Activated CD4-positive, alpha-beta T cell treated with anti-CD3 and anti-CD28 coated beads, Interleukin-10, Interleukin-2, amounts not matched to agents 100 ng/mL and 50 ng/mL, durations not matched to agents 16 hours and 8 hours (primary cell): Measurements from ENCODE around the gene TFCP2L1.
"Not testable (repeated sequence)": the region's sequence is repeated elsewhere in the genome, so short reads cannot be mapped to it uniquely, and the experiment has no call there.

Experiments
- DNase-seq: peaks from one replicate; pipeline ENCODE4 v3.0.0-alpha.2; 2020

TFCP2L1 gene

GRCh38 chr2:121241466-121241865 lies 43.5 kb downstream of the TFCP2L1 start:
- DNase-seq: no peak

DNA sequence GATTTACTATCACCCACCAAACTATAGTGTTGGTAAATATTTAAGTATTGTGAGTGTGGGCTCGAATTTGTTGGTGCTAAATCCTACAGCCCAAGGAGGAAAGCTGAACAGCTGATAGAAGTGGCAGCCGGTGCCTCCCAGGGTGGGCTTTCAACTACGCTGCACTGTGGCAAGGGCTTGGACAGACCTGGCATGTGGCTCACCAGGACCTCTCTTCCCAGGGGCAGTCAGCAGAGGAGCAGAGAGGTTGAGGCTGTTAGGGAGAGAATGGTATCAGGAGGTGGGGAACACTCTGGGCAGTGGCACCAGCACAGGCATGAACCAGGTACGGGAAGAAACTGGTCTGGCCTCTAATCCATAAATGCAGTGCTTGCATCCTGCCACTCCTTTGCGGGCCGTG lies 44.6 kb downstream of the TFCP2L1 start:
- DNase-seq: no peak

DNA sequence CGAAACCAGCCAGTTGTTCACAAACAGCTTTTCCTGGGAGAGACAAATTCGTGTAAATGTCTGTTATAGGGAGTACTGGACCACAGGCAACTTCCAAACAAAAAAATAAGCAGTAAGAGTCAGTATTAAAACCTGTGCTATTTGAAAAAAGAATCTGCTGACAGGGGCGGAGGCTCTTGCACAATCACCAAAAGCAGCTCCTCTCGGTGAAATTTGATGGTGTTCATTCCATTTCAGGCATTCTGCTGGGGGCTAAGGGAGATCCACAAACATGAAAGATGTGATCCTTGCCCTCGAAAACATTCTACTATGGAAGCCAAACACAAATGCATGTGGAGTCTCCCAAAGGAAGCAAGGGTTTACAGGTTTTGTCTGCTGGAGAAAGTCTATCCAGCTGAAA lies 45.0 kb downstream of the TFCP2L1 start:
- no peak for DNase-seq

- DNase-seq: no peak
Measured at GRCh38 chr2:121239471-121239870, 45.5 kb downstream of the TFCP2L1 start.

DNA sequence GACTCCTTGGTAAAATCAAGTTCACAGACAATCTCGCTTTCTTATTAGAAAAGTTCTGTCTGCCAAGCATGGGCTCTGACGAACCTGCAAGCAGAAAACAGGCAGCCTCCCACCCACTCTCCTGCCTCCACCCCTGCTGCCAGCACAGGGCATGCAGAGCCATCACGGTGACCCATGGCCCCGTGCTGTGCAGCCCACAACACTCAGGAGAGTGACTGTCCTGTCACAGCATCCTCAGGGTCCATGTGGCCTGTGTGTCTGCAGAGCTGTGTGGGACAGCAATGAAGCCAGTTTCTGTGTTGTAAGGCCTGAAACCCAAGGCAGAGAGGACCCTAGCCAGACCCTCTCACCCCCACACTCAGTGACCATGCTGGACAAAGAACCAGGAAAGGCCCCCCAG lies 46.2 kb downstream of the TFCP2L1 start:
- no peak for DNase-seq

GRCh38 chr2:121237980-121238665 lies 46.9 kb downstream of the TFCP2L1 start:
- DNase-seq: no peak

DNA sequence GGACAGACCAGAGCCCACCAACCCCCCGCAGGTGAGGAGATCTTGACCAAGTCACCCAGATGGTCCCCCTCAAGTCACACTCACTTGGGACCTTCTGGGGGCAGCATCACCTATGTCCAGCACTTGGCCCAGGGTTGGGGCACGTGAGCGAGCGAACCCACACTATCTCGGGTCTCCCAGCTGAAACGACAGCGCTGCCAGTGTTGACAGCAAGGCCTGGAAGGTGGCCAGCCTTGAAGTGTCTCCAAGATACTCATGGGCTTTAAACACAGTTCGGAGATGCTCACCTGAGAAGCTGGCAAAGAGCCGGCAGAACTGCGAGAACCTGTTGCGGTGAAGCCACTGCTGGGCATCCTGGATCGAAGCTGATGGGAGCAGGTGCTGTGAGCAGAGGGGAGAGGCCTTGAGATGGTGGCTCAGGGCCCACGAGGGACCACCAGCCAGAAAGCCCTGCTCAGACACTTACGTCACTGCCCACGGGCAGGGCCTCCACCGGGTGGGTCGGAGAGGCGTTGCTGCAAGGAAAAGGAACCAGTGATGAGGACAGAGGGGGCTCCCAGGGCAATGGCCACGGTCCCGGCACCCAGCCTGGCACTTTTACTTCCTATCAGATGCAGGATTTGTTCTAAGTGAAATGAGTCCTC lies 47.5 kb downstream of the TFCP2L1 start:
- DNase-seq: no peak

- no peak for DNase-seq
Measured at GRCh38 chr2:121236650-121237180, 48.3 kb downstream of the TFCP2L1 start.

GRCh38 chr2:121236101-121236640 lies 48.8 kb downstream of the TFCP2L1 start:
- DNase-seq: no peak

DNA sequence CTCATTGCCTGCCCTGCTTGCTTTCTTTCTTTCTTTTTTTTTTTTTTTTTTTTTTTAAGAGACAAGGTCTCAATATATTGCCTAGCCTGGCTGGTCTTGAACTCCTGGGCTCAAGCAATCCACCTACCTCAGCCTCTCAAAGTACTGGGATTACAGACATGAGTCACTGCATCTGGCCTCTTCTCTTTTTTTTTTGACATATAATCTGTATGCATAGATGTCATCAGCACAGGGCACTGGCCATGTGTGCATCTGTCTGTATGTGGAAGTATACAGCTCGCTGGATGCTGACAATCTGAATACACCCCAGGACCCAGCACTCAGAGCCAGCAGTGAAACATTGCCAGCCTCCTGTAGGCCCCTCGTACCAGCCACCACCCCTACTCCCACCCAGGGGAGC lies 49.5 kb downstream of the TFCP2L1 start:
- no peak for DNase-seq

GRCh38 chr2:121234791-121235190 lies 50.2 kb downstream of the TFCP2L1 start:
- DNase-seq: no peak

DNA sequence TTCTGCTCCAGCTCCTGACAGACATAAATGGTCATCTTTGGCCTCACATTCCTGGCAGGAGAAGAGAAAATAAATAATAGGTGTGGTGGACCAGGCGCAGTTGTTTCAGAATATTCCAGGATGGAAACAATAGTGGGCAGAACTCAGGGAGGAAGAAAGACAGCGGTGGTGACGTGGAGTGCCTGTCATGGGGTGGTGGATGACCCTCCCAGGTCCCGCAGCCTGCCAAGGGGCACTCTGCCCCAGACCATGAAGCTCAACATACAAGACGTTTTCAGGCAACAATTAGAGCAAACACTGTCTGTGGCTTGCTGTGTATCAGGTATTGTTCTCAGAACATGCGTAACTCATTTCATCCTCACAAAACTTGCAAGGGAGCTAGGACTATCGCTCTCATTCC lies 50.9 kb downstream of the TFCP2L1 start:
- no peak for DNase-seq

GRCh38 chr2:121233486-121234110 lies 51.4 kb downstream of the TFCP2L1 start:
- no peak for DNase-seq

GRCh38 chr2:121232626-121233265 lies 52.3 kb downstream of the TFCP2L1 start:
- DNase-seq: no peak

DNA sequence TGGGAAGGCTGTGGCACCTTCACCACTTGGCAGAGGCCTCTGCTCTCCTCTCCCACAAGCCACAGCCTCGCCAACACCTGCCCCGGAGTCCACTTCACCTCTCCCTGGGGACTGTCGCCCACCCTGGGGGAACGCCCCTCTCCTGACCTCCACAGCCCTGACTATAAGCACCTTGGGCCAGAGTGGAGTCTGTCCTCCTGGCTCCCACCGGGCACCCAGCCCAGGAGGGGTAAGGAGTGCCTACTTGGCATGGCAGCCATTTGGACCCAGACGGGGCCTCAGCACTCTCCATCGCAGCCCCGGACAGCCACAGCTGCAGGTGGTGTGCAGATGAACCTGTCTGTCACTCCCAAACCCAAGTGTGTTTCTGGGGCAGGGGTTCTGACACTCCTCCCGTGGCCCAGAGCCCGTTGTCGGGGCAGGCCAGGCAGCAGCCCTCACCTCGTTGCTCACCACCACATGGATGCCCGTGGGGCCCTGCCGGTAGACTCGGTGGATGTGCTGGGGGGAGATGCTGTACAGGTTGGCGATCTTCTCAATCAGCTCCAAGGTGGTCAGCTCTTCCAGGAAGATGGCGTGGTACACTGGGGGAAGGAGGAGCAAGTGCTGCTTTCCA lies 53.5 kb downstream of the TFCP2L1 start:
- no peak for DNase-seq

- no peak for DNase-seq
Measured at GRCh38 chr2:121228521-121228920, 56.5 kb downstream of the TFCP2L1 start.

GRCh38 chr2:121227381-121228144 lies 57.4 kb downstream of the TFCP2L1 start:
- not testable (repeated sequence) for DNase-seq

DNA sequence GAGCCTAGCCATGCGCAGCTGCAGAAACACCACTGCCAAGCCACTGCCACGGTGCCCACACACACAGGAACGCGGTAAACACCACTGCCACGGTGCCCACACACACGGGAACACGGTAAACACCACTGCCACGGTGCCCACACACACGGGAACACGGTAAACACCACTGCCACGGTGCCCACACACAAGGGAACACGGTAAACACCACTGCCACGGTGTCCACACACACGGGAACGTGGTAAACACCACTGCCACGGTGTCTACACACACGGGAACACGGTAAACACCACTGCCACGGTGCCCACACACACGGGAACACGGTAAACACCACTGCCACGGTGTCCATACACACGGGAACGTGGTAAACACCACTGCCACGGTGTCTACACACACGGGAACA lies 59.3 kb downstream of the TFCP2L1 start:
- not testable (repeated sequence) for DNase-seq

- DNase-seq: no peak
Measured at GRCh38 chr2:121220995-121221394, 64.0 kb downstream of the TFCP2L1 start.

- no peak for DNase-seq
Measured at GRCh38 chr2:121219866-121220265, 65.1 kb downstream of the TFCP2L1 start.

DNA sequence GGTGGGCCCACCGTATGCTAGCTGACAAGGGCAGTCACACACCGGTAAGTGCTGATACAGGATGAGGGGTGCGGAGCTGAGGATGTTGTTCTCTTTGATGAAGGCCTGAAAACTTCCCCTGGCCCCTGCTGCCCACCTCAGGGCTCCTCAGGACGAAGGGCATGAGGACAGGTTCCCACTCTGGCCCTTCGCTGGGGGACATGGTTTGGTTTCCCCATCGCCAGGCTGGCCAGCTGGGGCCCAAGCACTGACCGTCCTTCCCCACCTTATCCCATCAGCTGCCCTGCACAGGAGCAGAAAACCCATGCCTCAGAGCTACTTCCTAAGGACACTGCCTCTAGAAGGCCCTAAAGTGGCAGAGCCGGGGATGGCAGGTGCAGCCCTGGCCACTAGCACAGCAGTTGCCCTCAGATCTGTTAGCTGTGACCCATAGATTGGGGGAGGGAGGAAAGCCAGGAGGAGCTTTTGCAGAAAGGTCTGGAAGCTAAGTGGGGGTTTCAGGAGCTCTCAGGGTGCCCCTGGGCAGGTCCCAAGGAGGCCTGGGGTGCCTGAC lies 66.5 kb downstream of the TFCP2L1 start:
- no peak for DNase-seq

DNA sequence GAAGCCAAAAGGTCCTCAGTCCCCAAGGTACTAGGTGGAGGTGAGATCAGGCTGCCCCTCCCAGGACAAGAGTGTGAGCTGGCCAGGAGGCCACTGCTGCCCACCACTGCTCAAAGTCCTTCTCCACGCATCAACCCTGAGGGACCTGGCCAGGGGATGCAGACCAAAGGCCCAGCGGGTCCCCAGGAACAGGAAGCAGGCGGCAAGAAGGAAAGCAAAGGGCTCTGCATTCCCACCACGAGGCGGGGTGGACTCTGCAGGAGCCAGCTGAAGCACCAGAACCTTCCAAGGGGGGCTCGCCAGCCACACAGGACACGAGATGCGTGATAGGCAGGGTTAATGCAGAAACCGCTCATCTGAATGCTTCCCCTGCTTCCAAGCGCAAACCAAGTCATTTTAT lies 67.4 kb downstream of the TFCP2L1 start:
- DNase-seq: no peak
